ENCODE measurements around the gene ZNF689.
"Not testable (repeated sequence)": the region's sequence is repeated elsewhere in the genome, so short reads cannot be mapped to it uniquely, and the experiment has no call there.

The ZNF689 gene

DNA sequence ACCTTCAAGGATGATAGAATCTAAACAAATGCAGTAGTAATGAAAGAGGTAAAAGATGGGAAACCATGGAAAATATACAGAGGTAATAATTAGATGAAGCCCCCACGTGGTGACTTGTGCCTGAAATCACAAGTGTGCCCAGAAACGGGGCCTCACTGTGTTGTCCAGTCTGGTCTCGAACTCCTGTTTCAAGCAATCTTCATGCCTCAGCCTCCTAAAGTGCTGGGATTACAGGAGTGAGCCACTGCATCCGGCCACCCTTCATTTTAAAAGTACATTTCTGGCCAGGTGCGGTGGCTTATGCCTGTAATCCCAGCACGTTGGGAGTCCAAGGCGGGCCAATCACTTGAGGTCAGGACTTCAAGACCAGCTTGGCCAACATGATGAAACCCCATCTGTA, 26.4 kb upstream of the ZNF689 start:
- DNase-seq (ENCODE audit: low spot score), result no peak

GRCh38 chr16:30633526-30633925, 23.3 kb upstream of the ZNF689 start:
- no peak for DNase-seq (ENCODE audit: low spot score)

DNA sequence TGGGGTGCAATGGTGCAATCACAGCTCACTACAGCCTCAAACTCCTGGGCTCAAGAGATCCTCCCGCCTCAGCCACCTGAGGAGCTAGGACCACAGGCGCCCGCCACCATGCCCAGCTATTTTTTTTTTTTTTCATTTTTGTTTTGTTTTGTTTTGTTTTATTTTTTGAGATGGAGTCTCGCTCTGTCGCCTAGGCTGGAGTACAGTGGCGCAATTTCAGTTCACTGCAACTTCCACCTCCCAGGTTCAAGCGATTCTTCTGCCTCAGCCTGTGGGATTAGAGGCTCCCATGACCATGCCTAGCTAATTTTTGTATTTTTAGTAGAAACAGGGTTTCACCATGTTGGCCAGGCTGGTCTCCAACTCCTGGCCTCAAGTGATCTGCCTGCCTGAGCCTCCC, 22.3 kb upstream of the ZNF689 start:
- DNase-seq (ENCODE audit: low spot score), result not testable (repeated sequence)

DNA sequence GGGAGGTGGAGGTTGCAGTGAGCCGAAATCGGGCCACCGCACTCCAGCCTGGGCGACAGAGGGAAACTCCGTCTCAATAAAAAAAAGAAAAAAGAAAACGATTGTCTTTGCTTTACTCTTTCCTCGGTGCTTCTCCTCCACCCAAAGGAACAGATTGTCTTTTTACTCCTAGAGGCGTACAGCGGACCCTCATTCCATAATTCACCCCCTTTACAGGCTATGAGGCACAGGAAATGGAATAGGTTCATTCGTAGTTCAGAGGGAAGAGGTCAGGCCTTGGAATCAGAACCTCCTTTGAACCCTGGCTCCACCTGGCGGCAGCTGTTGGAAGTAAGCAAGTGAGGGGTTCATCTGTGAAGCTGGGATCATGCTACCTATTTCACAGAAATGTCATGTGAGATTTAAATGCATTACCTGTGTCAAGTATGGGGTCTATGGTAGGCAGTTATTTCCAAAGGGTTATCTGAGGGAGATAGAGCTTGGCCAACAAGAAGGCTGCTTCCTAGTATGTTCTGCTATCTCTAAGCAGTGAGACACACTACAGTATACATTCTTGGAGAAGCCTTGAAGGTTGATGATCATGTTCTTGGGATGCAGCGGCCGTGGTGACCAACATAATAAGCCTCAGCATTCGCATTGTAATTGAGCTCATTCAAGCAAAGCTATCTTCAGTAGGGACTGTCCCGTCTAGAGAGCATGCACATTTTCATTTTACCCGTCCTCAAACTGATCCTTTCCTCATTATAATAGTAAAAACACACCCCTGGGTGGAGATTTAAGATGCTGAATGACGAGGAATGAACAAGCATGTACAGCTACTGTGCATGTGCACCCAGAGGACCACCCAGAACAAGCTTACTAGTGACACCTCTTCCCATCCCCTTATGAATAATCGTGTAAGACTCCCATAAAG, 18.7 kb upstream of the ZNF689 start:
- DNase-seq (ENCODE audit: low spot score), result peak; percentile 69

DNA sequence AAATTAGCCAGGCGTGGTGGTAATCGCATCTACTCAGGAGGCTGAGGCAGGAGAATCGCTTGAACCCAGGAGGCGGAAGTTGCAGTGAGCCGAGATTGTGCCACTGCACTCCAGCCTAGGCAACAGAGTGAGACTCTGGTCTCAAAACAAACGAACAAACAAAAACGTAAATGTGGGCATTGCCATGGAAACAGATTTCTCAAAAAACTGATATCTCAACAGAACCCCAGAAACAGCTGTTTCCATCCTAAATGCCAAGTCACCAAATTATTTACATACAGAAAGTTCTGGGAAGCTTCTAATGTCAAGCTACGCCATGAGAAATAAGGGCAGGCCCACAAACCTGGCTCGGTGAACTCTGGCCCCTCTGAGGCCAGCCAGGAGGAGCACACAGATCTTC, 16.0 kb upstream of the ZNF689 start:
- no peak for DNase-seq (ENCODE audit: low spot score)

DNA sequence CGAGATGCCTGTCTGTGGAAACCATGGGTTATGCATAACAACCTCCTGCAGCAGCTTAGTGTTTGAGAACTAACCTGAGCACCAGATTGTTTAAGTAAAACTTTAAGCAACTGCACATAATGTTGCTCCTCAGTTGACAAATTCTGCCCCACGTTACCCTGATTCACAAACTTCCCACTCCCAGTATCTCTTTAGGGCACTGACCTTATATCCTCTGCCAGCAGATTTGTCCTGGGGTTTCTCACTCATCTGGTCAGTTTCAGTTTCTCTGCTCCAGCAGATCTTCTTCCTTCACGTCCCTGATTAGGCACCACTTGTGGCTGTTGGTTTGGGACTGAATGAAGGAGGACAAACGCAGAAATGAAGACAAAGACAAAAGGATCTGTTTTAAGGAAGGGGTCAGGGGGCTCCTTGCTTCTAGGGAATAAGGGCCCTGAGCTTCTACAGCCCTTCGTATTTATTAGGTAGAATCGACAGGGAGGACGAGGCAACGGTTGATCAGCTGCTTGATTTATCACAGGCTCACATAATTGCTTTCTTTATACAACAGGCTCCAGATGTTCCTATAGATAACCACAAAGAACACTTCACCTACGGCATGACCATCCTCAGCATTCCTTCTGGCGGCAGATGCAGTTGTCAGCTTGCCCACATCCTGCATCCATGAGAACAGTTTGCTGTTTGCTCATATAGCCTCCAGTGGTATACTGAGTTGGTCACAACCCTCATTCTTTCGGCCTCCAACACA, 13.5 kb upstream of the ZNF689 start:
- DNase-seq (ENCODE audit: low spot score), result no peak

- DNase-seq (ENCODE audit: low spot score), result no peak
Observed at GRCh38 chr16:30622455-30623032, 12.4 kb upstream of the ZNF689 start.

DNA sequence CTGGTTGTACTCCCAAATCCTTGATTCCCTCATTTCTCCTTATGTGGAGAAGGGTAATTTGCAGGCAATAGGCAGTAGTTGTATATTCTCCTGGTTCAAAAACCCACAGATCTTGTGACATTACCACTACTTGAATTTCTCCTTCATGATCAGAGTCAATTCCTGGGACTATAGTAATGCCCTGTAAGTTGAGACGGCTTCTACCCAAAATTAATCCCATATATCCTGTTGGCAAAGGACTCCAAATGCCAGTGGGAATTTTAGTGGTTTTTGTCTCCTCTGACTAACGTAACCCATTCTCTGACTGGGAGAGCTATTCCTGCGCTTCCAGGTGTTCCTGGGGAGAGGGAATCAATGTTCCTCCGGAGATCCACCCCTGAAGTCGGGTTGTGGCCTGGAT, 11.6 kb upstream of the ZNF689 start:
- DNase-seq (ENCODE audit: low spot score), result no peak

GRCh38 chr16:30620169-30620568, 10.0 kb upstream of the ZNF689 start:
- no peak for DNase-seq (ENCODE audit: low spot score)

- DNase-seq (ENCODE audit: low spot score), result no peak
Observed at GRCh38 chr16:30619638-30620037, 9.4 kb upstream of the ZNF689 start.

DNA sequence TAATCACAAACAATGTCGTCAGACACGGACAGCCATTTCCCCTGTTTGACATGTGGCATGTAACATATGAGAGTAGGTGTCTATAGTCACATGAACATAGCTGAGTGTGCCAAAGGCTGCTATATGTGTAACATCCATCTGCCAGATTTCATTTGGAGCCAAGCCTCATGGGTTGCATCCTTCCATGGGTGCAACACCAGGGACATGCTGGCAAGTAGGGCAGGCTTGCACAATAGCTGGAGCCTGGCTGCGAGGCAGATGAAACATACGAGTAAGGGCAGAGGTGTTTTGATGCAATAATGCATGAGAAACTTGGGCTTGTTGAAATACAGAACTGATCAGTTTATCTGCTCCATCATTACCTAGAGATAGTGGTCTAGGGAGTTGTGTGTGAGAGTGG, 9.0 kb upstream of the ZNF689 start:
- no peak for DNase-seq (ENCODE audit: low spot score)

DNA sequence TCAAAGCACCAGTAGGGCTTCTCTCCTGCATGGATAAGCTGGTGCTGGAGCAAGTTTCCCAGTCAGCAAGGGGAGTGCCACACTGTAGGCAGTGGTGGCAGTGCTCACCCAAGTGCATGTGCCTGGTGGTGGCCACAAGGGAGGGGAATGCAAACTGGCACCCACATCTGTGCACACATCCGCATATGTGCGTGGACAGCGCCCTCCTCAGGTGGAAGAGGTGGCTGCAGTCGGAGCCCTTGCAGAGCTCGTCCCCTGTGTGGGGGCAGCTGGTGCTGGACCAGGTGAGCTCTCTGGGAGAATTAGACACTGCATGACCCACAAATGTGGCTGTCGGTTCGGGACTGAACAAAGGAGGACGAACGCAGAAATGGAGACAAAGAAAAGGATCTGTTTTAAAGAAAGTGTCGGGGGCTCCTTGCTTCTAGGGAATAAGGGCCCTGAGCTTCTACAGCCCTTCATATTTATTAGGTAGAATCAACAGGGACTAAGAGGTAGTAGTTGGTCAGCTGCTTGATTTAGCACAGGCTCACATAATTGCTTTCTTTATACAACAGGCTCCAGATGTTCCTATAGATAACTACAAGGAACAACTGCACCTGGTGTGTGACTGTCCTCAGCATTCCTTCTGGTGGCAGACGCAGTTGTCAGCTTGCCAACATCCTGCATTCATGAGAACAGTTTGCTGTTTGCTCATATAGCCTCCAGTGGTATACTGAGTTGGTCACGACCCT, 5.3 kb upstream of the ZNF689 start:
- DNase-seq (ENCODE audit: low spot score), result no peak

- DNase-seq (ENCODE audit: low spot score), result peak; percentile 38
Observed at GRCh38 chr16:30609002-30609925, 925 bp downstream of the ZNF689 start.

DNA sequence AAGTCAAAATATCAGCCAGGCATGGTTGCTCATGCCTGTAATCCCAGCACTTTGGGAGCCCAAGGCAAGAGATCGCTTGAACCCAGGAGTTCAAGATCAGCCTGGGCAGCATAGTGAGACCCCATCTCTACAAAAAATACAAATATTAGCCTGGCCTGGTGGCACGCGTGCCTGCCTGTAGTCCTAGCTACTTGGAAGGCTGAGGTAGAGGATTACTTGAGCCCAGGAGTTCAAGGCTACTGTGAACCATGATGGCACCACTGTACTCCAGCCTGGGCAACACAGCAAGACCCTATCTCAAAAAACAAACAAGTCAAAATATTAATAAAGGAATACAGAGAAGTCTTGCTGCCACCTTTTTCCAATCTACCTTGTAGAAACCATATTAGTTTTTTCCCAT, 4.2 kb downstream of the ZNF689 start:
- DNase-seq (ENCODE audit: low spot score), result no peak

GRCh38 chr16:30605158-30605557, 5.0 kb downstream of the ZNF689 start:
- no peak for DNase-seq (ENCODE audit: low spot score)

DNA sequence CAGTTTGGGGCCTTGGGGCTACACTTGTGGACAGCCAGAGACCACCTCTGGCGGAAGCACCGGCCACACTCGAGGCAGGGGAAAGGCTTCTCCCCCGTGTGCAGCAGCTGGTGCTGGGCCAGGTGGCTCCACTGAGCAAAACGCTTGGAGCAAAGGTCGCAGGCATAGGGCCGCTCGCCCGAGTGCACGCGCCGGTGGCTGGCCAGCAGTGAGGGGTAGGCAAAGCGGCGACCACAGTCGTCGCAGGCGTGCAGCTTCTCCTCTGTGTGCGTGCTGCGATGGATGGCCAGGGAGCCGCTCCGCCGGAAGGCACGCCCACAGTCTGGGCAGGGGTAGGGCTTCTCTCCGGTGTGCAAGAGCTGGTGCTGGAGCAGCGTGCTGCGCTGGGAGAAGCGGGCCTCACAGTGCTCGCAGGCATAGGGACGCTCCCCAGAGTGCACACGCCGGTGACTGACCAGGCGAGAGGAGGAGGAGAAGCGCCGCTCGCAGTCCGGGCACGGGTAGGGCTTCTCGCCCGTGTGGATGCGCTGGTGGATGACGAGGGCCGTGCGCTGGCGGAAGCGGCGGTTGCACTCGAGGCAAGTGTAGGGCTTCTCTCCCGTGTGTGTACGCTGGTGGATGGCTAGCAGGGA, 5.8 kb downstream of the ZNF689 start:
- no peak for DNase-seq (ENCODE audit: low spot score)

GRCh38 chr16:30603945-30604315, 6.3 kb downstream of the ZNF689 start:
- DNase-seq (ENCODE audit: low spot score), result no peak

GRCh38 chr16:30602616-30603277, 7.4 kb downstream of the ZNF689 start:
- no peak for DNase-seq (ENCODE audit: low spot score)

GRCh38 chr16:30601966-30602365, 8.2 kb downstream of the ZNF689 start:
- no peak for DNase-seq (ENCODE audit: low spot score)

- DNase-seq (ENCODE audit: low spot score), result no peak
Observed at GRCh38 chr16:30600929-30601328, 9.3 kb downstream of the ZNF689 start.

All from COLO829 (cell line).